ENCODE data around the gene USP21.

GRCh38 chr1:161196111-161196510 lies 36.8 kb downstream of the USP21 start:
- no peak for TF ChIP-seq CTCF (IDR thresholded peaks at IDR 0.05; ENCODE audit: low read depth, low read length, poor library complexity, severe bottlenecking)
- no peak for TF ChIP-seq EZH2phosphoT487 (IDR thresholded peaks at IDR 0.05; ENCODE audit: borderline replicate concordance, low read length)
